Fibroblast of gingiva (primary cell): ENCODE data around the gene DUSP22.
"Not testable (repeated sequence)": the region's sequence is repeated elsewhere in the genome, so short reads cannot be mapped to it uniquely, and the experiment has no call there.

Source experiments
- DNase-seq: peaks from one replicate; pipeline ENCODE4 v3.0.0-alpha.2; 2011; ENCODE audit warnings: low read depth

The DUSP22 gene

DNA sequence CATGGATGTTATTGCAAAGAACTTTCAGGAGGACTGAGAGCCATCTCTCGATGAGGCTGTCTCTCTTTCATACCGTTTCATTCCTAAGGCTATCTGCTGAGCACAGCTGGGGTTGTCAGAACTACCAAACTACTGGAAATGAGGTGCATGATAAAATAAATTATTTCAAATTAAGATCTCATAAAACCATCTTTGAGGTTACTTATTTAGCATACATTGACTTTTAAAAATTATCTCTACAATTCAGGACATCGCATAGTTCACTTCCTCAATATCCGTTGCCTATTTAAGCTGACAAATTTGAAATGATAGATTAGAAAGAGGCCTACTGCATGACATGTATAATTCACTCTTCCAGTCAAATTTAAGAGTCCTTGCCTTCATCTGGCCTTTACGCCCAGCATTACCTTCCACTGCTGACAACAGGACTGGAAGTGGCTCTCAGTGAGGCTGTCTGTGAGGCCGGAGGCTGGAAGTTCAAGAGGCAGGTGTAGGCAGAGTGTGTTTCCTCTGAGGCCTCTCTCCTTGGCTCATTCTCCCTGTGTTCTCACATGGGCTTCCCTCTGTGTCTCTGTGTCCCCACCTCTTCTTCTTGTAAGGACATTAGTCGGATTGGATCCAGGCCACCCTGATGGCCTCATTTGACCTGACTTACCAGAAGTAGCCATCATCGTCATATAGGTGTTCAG, 12.8 kb upstream of the DUSP22 start:
- no peak for DNase-seq

DNA sequence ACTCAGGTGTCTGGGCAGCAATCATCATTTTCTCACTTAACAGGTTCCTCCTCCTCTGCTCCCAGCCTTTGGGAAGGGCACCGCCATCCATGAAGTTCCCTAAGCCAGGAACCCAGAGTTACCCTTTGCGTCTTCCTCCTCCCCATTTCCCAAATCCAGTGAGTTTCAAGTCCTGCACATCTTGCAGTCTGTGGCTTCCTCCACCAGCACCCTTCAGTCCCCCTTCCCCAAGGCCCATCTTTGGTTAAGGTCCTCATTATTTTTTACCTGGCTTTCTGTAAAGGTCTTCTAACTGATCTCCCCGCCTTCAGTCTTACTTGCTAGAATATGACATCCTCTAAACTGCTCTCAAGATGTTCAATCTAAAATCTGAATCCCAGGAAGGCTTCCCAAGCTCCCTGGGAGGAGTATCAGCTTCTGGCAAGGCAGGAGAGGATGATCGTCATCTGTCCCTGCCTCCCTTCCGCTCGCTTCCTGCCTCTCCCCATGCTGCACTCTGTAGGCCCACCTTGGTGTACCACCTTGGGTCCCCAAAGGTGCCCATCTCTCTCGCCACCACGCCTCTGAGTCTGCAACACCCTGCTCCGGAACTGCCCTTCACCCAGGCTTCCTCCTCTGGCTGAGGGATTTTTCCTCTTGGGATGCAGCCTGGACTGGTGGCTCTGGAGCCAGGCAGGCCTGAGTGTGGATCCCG, 11.4 kb upstream of the DUSP22 start:
- no peak for DNase-seq

DNA sequence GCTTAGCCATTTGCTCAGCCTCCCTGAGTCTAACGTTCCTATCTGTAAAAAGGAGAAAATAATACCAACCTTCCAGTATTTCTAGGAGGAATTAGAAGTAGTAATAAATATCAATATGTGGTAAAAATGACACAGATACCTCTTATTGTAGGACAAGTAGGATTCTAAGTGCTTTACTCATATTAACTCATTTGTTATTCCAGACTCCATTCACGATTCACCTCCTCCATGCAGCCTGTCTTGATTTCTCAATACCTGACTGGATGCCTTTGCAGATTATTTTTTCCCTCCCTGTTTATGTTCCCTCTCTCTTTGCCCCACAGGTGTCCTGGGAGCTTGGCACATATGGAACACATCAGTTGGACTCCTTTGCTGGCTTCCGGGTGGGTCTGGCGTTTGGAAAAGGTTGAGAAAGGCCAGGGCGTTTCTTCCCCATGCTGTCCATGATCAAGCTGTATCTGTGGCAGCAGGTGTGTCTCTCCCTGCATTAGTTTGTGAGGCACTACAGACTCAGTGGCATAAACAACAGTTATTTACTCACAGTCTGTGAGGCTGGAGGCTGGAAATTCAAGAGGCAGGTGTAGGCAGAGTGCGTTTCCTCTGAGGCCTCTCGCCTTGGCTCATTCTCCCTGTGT, 10.7 kb upstream of the DUSP22 start:
- DNase-seq, result no peak

DNA sequence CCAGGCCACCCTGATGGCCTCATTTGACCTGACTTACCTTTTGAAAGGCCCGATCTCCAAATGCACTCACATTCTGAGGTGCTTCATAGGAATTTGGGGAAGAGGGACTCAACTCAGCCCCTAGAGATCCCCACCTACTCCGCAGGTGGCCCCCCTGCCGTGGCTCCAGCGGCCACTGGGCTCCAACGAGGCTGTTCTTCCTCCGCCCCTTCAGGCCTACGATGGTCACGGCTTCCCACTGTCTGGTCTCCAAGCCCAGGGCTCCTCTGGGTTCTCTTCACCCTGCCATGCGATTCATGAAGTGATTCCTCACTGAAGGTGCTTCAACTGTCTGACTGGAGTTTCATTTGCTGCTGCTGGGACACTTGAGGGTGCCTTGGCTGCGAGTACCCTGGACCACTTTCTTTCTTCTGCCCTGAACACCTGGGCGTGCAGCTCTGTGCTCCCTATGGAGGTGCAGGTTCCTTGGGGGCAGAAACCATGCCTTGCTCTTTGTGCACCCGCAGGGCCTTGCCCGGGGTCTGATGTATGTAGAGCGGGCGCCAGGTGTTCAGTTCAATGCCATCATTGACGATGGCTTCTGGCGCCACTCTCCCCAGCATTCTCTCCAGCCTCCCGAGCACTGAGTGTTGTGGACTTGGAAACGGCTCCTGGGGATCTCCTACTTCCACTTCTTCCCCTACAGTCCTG, 10.0 kb upstream of the DUSP22 start:
- no peak for DNase-seq

DNA sequence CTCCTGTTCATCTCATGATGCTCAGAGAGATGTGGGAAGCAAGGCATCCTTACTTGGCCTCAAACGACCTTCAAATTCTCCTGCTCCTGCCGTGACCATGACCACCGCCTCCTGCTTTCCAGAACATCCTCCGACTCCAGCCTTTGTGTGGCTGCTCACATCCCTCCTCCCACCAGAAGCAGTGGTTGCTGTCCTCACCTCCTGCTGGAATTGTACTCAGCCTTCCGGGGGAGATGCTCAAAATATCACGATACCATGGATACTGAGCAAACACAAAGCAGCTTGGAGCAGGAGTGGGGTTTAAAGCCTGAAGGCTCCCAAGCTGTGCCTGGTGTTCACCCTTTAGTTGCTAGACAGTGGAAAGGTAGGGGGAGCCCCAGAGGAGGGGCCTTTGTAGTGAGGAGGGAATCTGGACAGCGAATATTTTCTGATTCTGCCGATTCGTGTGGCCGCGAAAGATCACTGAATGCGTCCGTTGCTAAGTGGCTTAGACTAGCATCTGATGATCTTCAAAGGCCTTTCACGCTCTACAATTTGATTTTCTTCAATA, 9.3 kb upstream of the DUSP22 start:
- DNase-seq, result no peak

DNA sequence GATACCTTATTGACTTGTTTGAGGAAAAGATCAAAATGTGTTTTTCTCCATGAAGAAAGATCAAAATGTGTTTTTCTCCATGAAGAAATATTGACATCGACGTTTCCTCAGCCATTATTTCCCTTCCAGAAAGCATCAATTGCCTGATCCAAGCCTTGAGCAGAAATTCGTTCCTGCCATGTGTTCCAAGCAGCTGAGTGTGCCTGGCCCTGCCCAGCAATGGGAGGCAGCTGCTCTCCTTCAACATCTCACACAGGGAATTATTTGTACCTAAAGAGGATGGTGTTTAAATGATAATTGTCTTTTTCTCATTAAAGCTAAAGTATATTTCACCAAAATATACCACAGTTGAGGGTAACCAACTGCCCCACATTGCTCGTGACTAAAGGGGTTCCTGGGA, 7.8 kb upstream of the DUSP22 start:
- no peak for DNase-seq

DNA sequence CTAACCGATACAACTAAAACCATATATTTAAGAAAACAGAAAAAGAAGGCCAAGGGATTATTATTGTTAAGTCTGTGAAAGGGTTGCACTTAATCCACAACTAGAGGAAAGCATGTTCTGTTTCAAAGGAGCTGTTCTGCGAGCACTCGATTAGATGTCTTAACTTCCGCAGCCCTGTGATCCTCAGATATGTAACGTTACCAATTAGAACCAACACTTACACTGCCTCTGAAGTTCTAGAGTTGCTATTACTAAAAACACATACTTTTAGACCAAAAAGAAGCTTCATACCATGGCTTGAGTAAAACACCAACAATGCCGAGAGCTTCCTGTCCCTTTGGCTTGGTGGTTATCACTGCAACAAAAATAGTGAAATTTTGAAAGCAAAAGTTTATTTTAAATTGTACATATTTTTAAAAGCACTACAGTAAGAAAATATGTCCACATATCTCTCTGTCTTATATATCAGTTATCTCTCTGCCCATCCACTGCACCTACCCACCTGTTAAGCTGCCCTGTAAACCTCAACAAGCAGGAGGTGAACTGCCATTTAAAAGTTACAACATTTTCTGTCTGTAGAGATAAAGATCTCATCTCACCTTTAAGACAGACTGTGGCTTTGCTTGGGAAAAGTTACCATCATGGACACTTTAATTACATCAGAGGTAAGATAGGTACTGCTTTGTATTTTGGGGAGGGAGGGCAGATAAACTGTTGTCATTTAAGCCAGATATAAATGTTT, 7.1 kb upstream of the DUSP22 start:
- no peak for DNase-seq

DNA sequence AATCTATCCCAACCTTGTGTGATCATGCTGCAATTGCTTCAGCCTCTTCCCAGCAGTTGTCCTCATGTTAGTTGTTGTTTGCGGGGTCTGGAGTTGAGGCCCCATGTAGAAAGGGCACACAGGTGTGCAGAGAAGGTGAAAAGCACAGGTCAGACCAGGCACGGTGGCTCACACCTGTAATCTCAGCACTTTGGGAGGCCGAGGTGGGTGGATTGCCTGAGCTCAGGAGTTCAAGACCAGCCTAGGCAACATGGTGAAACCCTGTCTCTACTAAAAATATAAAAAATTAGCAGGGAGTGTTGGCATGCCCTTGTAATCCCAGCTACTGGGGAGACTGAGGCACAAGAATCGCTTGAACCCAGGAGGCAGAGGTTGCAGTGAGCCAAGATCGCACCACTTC, 6.4 kb upstream of the DUSP22 start:
- not testable (repeated sequence) for DNase-seq

DNA sequence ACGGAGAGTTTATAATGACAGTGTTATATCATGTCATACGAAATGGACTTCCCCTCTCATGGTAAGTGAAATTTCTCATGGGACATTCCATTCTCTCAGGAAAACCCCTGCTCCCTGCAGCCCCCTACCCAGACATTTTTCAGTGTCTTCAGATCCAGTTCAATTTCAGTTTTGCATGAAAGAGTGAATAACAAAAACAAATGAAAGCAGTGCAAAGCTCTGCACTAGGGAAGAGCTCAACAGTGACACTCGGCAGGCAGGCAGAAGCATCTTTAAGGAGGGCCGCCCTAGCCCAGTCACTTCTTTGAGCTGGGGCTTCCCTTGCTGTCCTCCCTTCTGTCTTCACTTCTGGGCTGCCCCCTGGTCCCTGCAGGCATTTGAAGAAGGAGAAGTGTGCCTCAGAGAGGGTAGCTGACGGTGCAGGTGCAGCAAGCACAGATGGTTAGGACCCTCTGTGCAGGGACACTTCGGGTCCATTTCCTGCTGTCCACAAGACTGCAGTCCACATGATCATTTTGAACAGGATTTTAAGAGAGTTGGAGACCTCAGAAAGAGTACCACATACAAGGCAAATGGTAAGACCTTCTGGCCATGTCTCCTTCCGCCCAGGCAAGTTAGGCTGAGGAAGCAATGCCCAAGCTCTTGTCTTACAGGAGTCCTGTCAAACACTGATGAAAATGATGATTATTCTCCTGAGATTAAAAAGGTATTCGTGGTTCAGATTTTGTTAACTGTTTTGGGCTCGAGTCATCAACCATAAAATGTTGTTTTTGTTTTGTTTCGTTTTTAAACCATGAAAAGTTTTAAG, 5.4 kb upstream of the DUSP22 start:
- no peak for DNase-seq

DNA sequence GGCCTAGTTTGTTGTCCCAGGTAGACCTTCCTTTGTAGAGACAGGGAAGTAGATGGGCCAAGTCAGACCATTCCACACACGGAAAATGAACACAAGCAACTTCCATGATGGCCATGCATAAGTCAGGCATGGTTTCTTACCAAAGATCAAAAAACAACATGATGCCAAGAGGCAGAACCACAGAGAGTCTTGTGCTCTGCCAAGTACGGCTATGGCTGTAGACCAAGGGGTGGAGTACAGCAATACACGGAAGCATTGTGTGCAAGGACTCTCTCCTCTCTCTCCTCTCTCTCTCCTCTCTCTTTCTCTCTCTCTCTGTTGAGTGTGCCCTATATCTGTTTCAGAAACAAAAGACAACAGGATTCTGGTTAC, 4.8 kb upstream of the DUSP22 start:
- DNase-seq, result peak; percentile 61

DNA sequence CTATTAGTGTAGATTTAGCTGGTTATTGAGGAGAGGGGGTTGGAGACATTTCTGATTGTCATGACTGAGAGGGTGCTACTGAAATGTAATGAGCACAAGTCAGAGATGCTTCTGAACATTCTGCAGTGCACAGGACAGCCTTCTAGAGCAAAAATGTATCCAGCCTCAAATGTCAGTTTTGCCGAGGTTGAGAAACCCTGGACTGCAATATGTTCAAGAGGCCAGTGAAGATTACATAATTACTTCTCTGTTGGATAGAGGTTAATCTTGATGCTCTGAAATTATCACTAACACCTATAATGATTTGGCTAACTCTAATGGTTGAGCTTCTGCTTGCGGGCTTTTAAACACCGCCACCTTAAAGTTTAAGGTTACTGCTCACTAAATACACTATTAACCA, 3.4 kb upstream of the DUSP22 start:
- DNase-seq, result no peak

DNA sequence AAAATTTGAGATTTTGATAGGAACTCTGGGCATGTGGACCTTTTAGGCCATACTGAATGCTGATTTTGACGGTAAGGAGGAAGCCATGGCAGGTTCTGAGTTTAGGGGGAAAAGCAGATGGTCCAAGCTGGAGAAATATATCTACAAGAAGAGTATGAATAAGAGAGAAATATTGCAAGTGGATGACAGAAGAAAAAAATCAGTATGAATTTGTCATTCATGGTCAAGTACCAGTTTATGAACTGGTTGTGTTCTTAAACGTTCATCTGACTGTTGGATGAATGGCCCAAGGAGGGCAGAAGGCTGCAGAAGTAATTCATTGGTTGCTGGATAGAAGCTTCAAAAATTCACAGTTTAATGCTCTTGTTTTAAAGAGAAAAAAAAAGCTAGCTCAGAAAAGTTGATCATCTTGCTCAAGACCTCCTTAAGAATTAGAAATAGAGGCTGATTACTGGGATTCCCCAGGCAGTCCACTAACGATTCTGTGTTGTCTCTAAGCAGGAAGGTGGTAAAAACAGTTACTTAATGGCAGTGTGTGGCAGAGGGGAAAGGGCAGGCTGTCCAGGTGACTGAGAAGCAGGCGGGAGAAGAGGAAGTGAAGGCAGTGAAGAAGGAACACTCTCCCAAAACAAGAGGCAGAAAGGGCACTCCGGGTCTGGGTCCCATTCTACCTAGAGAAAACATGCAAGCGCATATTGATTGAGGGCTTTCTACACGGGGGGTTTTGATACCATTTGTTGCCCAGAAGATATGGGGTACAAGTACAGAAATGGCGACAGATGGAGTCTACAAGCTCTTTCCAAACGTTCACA, 2.0 kb upstream of the DUSP22 start:
- DNase-seq, result no peak

DNA sequence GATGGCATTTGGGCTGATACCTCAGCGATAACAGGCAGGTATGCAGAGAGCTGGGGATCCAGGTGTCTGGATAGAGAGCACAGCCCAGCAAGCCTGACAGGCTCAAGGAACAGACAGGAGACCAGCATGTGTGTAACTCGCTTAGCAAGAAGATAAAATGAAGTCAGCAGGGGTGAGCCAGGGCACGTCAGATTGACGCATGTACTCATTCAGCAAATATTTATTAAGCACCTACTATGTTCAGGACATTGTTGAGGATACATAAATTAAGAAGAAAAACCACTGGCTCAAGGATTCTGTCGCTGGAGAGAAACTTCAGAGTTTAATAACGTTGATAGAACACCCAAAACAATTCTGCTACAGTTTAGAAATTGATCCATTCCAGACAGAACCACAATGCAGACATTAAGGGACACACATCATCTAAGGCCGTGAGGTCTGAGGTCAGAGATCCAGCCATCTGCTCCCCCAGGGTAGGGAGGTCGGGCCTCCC, 1.0 kb upstream of the DUSP22 start:
- no peak for DNase-seq

DNA sequence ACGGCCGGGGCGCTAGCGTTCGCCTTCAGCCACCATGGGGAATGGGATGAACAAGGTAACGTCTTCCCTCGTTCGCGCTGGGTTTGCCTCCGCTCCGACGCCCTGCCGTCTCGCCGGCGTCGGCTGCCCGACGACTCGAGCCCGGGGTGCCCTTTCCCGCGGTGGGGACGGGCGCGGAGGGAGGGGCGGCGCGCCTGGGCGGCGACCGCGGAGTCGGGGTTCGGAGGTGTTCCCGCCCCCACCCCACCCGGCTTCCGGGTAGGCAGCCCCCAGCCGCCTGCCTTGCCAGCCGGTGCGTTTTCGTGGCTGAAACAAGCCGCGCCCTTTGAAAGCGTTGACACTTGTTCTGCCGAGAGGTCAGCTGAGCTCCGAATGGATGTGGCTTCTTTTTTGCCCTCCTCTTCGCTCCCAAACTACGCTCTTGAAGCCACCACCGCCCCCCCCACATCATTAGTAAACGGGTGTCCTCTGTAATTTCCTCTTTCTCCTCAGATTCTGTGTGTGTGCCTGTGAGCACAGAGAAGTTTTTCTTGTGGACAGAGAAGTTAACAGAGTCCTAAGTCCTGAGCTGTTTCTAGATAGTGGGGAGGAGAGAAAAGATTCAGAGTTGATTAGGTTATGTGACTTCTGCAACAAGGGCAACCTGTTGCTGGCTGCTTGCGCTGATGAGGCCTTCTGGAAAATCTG, 362 bp downstream of the DUSP22 start:
- DNase-seq, result peak; percentile 37

DNA sequence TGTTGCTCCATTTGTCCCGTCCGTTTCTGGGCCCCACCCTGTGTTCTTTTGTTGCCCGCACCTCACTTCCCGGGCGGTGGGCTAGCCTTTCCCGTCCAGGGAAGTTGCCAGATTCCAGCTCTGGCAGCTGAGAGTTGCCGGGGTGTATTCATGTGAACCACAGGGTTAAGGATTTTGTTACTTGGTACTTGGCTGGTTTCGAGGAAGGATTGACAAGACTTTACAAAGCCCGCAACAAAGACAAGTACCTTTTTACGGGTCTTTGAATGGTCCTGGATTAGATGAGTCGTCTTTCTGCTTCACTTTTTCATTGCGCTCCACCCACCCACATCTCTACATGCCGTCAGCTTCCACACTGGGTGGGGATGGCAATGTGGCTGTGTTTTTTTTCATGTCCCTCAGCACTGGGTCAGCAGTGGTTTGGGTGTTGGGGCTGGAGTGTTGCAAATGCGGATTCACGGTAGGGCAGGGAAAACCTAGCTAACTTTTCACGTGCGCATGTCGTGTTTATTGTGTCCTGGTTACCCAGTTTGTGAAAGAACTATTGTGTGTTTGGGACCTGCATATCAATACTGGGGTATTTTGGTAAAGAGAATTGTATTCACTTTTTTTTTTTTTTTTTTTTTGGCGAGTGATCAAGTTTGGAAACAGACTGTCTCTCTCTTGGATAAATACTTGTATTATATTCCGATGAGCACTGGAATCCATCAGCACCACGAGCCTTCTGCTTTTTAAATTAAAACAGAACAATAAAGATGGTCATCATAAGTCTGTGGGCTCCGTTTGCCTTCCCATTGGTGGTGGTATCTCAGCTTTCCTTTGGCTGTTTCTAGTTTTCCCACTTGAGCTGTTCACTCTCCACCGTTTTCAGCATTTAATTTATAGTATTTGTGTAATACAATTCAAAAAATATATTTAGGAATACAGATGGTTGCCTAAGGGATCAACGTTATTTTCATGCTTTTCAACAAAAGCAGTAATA, 1.2 kb downstream of the DUSP22 start:
- no peak for DNase-seq

DNA sequence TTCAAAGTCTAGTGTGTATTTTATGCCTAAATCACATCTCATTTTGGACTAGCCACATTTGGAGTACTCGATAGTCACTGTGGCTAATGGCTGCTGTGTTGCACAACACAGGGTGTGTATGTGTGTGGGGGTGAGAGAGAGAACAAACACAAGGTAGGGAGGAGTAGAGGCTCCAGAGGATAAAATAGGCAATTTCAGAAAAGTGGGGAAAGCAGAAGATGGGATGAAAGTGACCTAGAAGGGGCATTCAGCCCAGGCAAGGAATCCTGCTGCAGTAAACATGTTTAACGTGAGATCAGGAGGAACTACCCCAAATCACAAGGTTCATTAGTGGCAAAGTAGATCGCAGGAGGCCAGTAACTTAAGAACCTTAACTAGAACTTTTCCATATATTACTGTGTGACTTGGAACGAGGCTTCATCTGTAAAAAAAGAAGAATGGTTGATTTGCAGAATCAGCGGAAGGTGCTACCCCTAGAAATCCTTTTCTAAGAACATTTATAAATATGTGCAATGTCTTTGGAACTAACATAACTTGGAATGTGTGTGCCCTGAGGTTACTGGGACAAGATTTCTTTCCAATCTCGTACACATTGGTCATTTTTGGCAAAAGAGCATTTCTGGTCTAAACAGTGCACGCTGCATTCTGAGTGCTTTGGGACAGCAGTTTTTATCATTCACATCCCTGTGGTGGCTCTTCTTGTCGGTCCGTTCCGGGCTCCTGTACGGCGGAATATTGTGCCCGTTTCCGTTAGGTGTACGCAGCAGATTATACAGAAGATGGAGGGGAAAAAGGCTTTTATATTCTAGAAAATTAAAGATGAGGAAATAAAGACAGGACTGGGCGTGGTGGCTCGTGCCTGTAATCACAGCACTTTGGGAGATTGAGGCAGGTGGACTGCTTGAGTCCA, 2.6 kb downstream of the DUSP22 start:
- DNase-seq, result no peak
